GM18526 (cell line): ENCODE data around the gene PPFIA1.

Source experiments
- POLR2A ChIP-seq: IDR thresholded peaks from 3 replicates; pipeline ENCODE4 v1.6.1; 2011; ENCODE audit not compliant: insufficient read length; ENCODE audit errors: extremely low read depth

PPFIA1 gene

GRCh38 chr11:70304208-70304603 is 33.7 kb downstream of the PPFIA1 start:
- no peak for TF ChIP-seq POLR2A

GRCh38 chr11:70305501-70305900 is 35.0 kb downstream of the PPFIA1 start:
- no peak for TF ChIP-seq POLR2A

GRCh38 chr11:70306586-70307033 is 36.1 kb downstream of the PPFIA1 start:
- no peak for TF ChIP-seq POLR2A

DNA sequence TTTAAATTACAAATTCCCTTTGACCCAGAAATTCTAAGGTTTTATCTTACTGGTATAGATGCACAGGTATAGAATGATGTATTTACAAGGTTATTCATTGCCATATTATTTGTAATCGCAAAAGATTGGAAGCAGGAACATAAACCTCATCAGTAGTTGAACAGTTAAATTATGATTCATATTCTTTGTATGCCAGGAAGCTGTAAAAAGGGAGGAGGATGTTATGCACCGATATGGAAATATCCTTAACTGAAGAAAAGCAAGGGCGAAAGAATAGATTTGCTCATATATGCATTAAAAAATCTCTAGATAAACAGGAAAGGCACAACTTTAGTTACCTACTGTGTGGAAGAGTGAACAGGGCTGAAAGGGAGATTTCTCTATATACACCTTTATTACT is 36.7 kb downstream of the PPFIA1 start:
- TF ChIP-seq POLR2A = no peak

DNA sequence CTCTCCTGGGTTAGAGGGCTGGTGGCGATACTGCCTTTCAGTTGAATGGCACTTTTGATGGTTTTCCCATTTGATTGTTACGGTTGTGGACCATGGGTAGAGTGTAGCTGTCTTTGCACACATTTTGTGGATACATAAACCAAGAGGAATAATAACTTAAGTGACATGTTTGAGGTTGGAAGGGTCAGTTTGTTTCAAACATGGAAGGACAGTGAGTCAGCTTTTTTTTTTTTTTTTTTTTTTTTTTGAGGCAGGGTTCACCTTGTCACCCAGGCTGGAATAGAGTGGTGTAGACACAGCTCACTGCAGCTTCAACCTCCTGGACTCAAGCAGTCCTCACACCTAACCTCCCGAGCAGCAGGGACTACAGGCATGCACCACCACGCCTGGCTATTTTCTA is 41.1 kb downstream of the PPFIA1 start:
- TF ChIP-seq POLR2A = no peak

DNA sequence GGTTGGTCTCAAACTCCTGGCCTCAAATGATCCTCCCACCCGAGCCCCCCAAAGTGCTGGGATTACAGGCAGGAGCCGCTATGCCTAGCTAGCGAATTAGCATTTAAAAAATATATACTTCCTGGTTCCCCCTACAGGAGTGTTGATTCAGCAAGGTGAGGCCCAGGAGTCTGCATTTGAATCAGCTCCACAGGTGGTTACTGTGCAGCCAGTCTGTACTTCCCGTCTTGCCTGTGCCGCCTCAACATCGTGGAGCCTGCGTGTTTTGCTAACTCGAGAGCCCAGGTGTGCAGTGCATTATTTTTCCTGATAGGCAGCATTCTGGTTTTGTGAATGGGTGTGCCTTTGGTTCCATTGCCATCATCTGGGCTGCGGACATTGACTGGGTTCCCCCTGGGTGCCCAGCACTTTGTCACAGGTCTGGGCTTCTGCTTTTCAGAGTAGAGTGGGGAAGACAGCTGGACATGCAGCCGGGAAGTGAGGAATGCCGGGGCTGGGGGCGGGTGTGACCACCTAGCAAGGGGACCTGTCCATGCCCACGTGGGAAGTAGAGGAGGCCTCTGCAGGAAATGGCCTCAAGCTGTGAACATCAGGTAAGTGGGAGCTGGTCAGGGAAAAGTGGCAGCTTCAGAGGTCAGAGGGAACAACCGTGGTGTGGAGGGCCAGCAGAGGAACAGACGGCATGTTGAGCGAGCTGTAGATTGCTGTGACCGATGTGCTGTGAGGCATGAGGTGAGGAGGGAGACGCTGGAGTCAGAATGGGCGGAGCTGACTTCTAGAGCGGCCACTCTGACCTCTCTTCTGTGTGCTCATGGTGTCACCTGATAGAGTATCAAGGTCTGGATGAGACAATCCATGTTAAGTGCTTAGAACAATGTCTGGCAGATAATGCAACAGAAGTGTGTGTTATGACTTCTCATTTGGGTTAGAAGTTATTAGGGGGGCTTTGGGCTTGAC is 42.2 kb downstream of the PPFIA1 start:
- TF ChIP-seq POLR2A = no peak

DNA sequence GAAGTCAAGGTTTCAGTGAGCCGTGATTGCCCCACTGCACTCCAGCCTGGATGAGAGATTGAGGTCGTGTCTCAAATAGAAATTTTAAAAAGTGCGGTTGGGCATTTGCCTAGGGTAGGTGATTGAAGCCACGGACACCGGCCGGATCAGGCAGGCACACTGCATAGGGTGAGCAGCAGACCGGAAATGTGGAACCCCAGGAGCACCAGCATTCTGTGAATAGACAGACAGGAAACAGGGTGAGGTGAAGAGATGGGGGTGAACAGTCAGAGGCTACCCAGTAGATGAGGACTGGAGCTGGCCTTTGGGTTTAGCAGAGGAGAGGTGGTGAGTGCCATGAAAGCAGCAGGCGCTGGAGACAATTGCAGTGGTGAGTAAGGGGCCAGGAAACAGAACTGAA is 43.5 kb downstream of the PPFIA1 start:
- TF ChIP-seq POLR2A = no peak

- TF ChIP-seq POLR2A = no peak
Measured at GRCh38 chr11:70314730-70315129, 44.2 kb downstream of the PPFIA1 start.

DNA sequence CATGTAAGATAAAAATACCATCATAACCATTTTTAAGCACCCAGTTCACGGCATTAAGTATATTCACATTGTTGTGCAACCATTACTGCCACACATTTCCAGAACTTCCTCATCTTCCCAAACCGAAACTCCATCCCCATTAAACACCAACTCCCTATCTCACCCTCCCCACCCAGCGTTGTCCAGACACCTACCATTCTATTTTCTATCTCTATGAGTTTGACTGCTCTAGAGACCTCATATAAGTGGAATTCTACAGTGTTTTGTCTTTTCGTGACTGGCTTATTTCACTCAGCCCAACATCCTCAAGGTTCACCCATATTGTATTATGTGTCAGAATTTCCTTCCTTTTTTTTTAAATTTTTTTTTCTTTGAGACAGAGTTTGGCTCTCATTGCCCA is 45.2 kb downstream of the PPFIA1 start:
- no peak for TF ChIP-seq POLR2A

DNA sequence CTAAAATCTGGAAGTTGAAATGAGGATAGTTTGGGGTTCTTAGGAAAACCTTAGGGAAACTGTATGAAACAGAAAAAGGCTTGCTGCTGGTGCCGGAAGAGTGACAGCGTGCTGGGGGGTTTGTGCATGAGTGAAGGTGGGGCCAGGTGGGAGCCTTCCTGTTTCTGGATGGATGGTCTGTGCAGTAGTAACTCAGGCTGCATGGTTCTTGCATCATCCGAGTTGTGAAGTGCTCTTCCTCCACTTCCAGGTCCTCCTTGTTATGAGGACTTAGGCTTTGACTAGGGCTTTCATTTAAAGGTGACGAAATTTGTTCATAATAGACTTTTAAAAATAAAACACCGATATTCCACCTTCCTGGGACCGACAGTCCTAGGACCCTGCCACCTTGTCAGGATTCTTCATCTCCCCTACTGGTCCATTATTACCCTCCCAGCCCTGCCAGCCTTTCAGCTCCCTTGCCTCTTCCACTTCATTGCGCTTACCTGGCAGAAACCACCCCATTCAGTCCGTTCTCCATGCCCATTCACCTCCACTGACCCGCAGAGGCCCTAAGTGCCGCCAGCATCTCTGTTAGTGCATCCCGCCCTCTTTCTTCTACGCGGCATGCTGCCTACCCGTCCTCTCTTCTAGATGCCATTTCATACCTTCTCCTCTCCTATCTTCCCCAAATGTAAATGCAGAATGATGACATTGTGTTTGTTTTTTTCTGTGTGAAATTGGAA is 47.3 kb downstream of the PPFIA1 start:
- TF ChIP-seq POLR2A = no peak

DNA sequence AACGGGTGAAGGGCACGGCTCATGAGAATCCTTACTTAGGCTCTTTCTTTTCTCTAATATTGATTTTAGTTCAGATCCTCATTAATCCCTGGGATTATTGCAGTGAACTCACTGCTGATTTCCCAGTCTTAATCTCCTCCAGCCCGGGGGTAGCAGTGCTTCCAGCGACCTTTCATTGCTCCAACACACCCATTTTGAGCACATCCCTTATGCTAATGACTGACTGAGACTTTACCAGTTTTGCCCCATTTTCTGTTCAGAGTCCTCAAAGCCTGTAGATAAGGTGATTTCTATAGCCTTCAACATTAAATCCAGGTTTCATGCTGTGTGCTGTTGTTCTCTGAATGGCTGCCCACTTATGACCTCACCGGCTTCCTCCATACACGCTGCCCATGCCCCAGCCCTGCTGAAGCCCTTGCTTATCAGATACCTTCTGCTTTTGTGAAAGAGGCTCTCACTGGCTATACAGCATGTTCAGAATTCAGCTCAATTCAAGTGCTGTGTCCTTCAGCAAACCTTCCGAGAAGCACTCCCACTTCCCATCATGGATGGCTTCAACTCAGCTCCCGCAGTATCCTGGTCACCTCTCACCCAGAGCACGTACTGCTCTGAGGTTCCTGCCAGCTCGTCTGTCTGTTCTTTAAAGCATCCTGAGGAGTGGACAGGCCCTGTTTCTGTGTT is 49.0 kb downstream of the PPFIA1 start:
- TF ChIP-seq POLR2A = no peak

GRCh38 chr11:70322666-70323065 is 52.2 kb downstream of the PPFIA1 start:
- TF ChIP-seq POLR2A = no peak

- TF ChIP-seq POLR2A = no peak
Measured at GRCh38 chr11:70323806-70324205, 53.3 kb downstream of the PPFIA1 start.

DNA sequence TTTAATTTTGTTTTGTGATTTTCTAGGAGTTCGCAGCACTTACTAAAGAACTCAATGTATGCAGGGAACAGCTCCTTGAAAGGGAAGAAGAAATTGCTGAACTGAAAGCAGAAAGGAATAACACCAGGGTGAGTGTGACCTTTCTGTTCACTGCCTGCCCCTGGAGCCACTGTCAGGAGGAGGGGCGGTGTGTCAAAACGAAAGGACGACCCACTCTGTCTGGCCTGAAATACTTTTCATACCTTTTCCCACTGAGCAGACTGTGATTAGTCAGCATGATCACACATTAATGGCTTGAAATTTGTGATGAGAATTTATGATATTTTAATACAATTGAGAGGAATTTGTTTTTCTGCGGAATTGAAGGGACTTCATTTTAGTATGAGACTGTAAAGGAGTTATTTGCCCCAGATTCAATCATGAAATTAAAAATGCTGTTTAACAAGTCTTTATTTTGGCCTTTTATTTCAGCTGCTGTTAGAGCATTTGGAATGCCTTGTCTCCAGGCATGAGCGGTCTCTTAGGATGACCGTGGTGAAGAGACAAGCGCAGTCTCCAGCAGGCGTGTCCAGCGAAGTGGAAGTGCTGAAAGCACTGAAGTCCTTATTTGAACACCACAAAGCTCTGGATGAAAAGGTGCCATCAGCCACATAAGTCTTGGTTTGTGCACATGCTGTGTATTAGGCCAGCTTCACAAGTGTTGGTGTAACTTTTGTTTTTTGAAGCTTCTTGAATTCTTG is 54.1 kb downstream of the PPFIA1 start:
- no peak for TF ChIP-seq POLR2A

- no peak for TF ChIP-seq POLR2A
Measured at GRCh38 chr11:70325824-70326223, 55.3 kb downstream of the PPFIA1 start.
